Stimulated activated CD8-positive, alpha-beta memory T cell treated with anti-CD3 and anti-CD28 coated beads, Interleukin-4, amount 100 ng/mL, for 24 hours (primary cell): Measurements from ENCODE around the gene LRRC37A.
"Not testable (repeated sequence)": the region's sequence is repeated elsewhere in the genome, so short reads cannot be mapped to it uniquely, and the experiment has no call there.

Source experiments
- DNase-seq: peaks from one replicate; pipeline ENCODE4 v3.0.0-alpha.2; 2020; ENCODE audit warnings: low read depth

LRRC37A gene

GRCh38 chr17:46294831-46295230 is at the start of gene LRRC37A:
LRRC37A (plus strand) TSS chr17:46295131; CDS start chr17:46295134, 3 bp downstream.
- not testable (repeated sequence) for DNase-seq

GRCh38 chr17:46249153-46249552 is 45.8 kb upstream of the LRRC37A start:
- DNase-seq = not testable (repeated sequence)

- DNase-seq = not testable (repeated sequence)
These were observed 42.1 kb upstream of the LRRC37A start for GRCh38 chr17:46252804-46253203.

- peak; percentile 65 for DNase-seq
These were observed 41.2 kb upstream of the LRRC37A start for GRCh38 chr17:46253722-46254121.

GRCh38 chr17:46254215-46254614 is 40.7 kb upstream of the LRRC37A start:
- not testable (repeated sequence) for DNase-seq

GRCh38 chr17:46256369-46256768 is 38.6 kb upstream of the LRRC37A start:
- not testable (repeated sequence) for DNase-seq

GRCh38 chr17:46259845-46260661 is 34.9 kb upstream of the LRRC37A start:
- not testable (repeated sequence) for DNase-seq

- no peak for DNase-seq
These were observed 32.7 kb upstream of the LRRC37A start for GRCh38 chr17:46262271-46262670.

- DNase-seq = no peak
These were observed 30.3 kb upstream of the LRRC37A start for GRCh38 chr17:46264456-46265198.

GRCh38 chr17:46266063-46266655 is 28.8 kb upstream of the LRRC37A start:
- DNase-seq = not testable (repeated sequence)

GRCh38 chr17:46266656-46267544 is 28.0 kb upstream of the LRRC37A start:
- DNase-seq = peak; percentile 76

GRCh38 chr17:46270032-46270431 is 24.9 kb upstream of the LRRC37A start:
- DNase-seq = no peak

GRCh38 chr17:46273541-46274236 is 21.2 kb upstream of the LRRC37A start:
- no peak for DNase-seq

- no peak for DNase-seq
These were observed 20.7 kb upstream of the LRRC37A start for GRCh38 chr17:46274238-46274637.

GRCh38 chr17:46276728-46277479 is 18.0 kb upstream of the LRRC37A start:
- not testable (repeated sequence) for DNase-seq

GRCh38 chr17:46281336-46281735 is 13.6 kb upstream of the LRRC37A start:
- not testable (repeated sequence) for DNase-seq

- not testable (repeated sequence) for DNase-seq
These were observed 12.3 kb upstream of the LRRC37A start for GRCh38 chr17:46282635-46283034.

GRCh38 chr17:46284467-46284866 is 10.5 kb upstream of the LRRC37A start:
- DNase-seq = not testable (repeated sequence)

GRCh38 chr17:46285500-46285899 is 9.4 kb upstream of the LRRC37A start:
- DNase-seq = not testable (repeated sequence)

- DNase-seq = peak; percentile 6
These were observed 8.1 kb upstream of the LRRC37A start for GRCh38 chr17:46286764-46287221.
